K562 treated with DMSO at 1 percent for 4 hours (cell line): ENCODE results near the gene BRCA1. TPM values are rescaled to one million over a fixed set of nuclear protein-coding genes. Genes with fewer than 3 reads are reported as not detected.

Experiments
- total RNA-seq: library from RNA; unstranded; fragments of 300-600 nt; gene quantifications from 2 replicates; pipeline ENCODE4 v1.2.3, GENCODE V29; 2022; ENCODE audit not compliant: insufficient read depth

BRCA1 gene
- 35.9 and 42.0 TPM in 2 replicates for total RNA-seq

DNA sequence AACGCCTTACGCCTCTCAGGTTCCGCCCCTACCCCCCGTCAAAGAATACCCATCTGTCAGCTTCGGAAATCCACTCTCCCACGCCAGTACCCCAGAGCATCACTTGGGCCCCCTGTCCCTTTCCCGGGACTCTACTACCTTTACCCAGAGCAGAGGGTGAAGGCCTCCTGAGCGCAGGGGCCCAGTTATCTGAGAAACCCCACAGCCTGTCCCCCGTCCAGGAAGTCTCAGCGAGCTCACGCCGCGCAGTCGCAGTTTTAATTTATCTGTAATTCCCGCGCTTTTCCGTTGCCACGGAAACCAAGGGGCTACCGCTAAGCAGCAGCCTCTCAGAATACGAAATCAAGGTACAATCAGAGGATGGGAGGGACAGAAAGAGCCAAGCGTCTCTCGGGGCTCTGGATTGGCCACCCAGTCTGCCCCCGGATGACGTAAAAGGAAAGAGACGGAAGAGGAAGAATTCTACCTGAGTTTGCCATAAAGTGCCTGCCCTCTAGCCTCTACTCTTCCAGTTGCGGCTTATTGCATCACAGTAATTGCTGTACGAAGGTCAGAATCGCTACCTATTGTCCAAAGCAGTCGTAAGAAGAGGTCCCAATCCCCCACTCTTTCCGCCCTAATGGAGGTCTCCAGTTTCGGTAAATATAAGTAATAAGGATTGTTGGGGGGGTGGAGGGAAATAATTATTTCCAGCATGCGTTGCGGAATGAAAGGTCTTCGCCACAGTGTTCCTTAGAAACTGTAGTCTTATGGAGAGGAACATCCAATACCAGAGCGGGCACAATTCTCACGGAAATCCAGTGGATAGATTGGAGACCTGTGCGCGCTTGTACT, at the start of gene BRCA1:
TSS of gene BRCA1 (minus strand) at position 232 of the 834 bp plus-strand sequence. CDS start 1,268 bp downstream, outside the sequence.

DNA sequence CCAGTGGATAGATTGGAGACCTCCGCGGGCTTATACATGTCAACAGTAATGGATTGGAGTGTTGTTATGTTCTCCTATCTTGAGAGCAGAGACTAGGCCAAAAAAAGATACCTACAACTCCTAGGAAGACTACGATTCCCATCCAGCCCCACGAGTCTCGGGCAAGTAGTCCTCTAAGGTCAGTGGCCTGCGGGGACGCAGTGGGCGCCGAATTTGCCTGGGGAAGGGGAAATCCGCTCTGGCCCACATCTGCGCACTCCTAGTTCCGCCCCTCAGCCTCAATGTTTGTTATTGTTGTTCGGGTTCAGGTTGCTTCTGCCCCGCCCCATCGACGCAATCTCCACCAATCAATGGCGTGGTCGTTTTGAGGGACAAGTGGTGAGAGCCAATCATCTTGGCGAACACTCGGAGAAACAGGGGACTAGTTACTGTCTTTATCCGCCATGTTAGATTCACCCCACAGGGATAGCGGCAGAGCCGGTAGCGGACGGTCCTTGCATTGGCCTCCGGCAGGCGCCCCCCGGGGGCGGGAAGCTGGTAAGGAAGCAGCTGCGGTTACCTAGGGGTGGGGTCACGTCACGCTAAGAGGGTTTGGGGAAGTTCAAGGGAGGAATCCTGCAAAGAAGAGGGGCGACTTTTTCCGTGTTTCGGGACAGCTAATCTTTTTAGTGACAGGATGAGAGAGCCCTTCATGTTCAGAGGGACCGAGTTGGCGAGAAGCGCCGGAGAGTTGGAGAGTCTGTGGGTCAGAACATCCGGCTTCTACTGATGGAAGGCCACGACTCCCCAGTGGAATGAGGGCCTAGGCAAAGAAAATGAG, 45.8 kb upstream of the BRCA1 start, which contains the start of gene NBR1:
TSS of gene NBR1 (plus strand) at position 449 of the 820 bp plus-strand sequence. CDS start 4,586 bp downstream, outside the sequence.

DNA sequence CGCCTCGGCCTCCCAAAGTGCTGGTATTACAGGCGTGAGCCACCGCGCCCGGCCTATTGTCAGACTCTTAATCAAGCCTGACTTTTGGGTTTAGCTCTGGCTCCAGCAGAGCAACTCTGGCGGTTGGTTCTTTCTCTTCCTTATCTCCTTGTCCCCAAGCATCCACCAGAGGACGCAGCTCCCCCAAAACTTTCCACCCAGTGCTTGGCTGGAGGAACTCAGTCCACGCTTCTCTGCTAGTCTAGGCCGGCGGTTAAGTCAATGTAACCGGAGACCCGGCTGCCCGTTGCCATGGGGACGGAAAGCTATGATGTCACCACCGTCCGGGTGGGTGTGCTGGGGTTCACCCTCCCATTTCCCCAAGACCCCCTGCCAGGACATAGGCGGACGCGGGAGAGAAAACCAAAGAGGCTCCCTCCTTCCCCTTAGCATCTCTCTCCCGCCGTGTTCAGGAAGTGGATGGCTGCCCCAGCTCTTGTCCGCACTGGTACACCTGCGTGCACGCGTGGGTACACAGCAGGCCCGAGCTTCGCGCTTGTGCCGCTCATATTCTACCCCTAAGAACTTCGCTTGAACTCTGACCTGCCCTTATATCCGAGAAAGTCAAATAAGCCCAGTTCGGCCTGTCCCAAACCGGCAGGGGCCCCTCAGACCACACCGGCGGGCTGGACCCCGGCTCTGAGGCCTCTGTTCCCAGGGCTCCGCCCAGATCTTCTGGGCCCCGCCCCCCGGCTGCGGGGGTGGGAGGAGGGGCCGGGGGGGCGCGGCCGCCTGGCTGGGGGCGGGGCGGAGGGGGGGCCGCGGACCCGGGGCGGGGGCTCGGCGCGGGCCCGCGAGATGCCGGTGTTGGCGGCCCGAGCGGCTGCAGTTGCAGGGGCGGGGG, 100.5 kb downstream of the BRCA1 start, which contains the start of gene RND2:
TSS of gene RND2 (plus strand) at position 825 of the 883 bp plus-strand sequence. CDS start 117 bp downstream, outside the sequence.

DNA sequence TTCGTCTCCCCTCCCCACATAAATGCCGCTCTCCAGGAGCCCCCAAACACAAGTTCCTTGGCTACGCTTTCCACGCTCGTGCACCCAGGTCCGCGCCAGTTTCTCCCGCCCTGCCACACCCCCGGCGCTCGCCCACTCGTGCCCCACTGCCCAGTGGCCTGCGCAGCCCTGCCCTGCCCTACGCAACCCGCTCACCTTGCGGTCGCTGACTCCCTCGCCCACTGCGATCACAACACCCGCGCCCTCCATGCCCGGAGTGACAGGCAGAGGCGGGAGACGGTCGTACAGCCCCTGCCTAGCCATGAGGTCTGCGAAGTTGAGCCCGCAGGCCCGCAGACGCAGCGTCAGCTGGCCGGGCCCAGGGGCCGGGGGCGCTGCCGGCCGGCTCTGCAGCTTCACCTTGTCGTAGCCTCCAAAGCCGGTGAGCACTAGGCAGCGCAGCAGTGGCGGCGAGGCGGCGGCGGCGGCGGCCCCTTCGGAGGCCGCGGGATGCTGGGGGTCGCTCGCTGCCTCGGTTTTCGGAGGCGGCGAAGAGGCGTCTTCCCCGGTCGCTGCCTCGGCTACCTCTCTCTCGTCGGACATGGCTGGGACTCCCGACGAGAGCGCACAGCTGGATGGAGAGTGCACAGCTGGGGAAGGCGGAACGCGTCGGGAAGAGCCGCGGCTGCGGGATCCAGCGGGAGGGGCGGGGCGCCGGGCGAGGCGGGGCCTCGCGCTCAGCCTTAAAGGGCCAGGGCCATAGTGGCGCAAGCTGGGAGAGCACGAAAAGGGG, 103.2 kb downstream of the BRCA1 start, which contains the start of gene VAT1:
TSS of gene VAT1 (minus strand) at position 645 of the 772 bp plus-strand sequence. CDS start at position 582, 63 bp downstream.

DNA sequence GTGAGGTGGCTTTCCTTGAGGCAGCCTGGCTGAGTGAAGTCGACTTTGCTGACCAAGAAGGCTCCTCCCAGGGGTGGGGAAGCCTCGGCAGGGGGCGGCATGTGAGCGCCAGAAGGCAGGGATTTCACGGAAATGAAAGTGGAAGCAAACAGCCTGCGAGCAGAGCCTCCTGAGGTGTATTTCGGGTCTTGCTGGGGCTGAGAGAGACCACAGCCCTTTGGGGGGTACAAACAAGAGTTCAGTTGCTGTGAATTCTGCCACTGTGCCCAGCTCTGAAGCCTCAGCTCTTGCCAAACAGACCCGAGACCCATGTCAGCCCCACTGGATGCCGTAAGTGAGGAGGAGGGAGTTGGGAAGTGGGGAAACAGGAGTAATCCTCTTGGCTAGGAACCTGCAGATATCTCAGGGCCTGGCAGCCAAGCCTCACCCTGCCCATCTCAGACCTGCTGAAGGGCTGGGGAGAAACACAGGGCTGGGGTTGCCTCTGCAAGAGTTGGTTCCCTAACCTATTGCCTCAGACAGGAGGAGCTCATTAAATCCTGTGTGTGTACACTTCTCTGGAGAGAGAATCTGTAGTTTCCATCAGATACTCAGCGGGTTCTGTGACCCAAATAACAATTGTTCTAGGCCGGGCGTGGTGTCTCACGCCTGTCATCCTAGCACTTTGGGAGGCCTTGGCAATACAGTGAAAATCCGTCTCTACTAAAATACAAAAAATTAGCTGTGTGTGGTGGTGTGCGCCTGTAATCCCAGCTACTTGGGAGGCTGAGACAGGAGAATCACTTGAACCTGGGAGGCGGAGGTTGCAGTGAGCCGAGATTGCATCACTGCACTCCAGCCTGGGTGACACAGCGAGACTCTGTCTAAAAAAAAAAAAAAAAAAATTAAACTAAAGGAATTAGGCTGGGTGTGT, 118.3 kb downstream of the BRCA1 start, which contains the start of gene IFI35:
TSS of gene IFI35 (plus strand) at position 146 of the 913 bp plus-strand sequence. CDS start at position 310, 164 bp downstream.

DNA sequence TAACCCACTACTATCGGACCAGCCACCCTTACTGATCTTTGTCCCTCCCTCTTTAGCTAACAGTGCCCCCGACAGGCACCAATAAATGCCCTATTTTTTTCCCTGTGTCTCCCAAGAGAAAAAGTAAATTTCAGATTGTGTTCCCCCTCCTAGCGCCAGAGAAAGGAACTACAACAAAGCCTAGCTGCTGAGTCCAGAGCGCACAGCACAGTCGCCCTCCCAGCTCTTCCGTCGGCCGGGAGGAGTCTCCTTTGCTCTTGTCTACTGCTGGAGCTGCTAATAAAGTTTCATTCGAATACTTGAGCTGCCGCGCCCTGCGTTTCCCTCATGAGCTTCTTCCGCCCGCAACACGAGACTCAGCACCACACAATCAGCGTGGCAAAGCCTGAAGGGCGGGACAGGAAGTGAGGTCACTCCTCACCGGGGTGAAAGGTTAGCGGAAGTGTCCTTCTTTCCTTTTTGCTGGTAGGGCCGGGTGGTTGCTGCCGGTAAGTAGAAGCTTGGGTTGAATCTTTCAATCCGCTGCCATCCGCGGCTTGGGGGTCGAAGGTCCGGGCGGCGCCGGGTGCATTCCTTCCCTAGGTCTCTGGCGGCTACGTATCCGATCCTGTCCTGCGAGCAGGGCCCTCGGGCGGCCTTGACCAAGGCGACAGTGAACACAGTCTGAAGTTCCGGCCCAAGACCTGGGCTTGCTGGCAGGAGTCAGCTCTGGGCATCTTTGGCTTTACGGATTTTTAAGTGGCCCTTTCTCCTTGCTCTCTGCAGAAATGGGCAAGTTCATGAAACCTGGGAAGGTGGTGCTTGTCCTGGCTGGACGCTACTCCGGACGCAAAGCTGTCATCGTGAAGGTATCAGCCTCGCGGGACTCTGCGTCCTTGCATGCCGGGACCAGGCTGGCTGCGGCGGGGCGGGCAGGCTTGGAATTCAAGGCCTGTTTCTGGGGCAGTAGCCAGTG, 126.9 kb downstream of the BRCA1 start, which contains the start of gene RPL27:
TSS of gene RPL27 (plus strand) at position 436 of the 955 bp plus-strand sequence. CDS start at position 768, 332 bp downstream.

Other genes starting within 250 kb of the BRCA1 start
- gene G6PC1, start 224.6 kb downstream of the BRCA1 start, total RNA-seq: not detected in 2 replicates
- gene AARSD1, start 160.9 kb downstream of the BRCA1 start, total RNA-seq: 25.6 and 25.8 TPM in 2 replicates
- gene PTGES3L, start 145.3 kb downstream of the BRCA1 start, total RNA-seq: 3.6 and 5.7 TPM in 2 replicates
- gene RUNDC1, start 144.8 kb downstream of the BRCA1 start, total RNA-seq: 8.2 and 10.7 TPM in 2 replicates
- 5,237 and 5,369 TPM in 2 replicates for gene RPL27, start 126.9 kb downstream of the BRCA1 start, total RNA-seq
- gene IFI35, start 118.6 kb downstream of the BRCA1 start, total RNA-seq: 27.4 and 35.9 TPM in 2 replicates
- gene VAT1, start 103.0 kb downstream of the BRCA1 start, total RNA-seq: 415 and 432 TPM in 2 replicates
- gene RND2, start 100.1 kb downstream of the BRCA1 start, total RNA-seq: 2.1 and 2.3 TPM in 2 replicates
- 40.4 and 40.7 TPM in 2 replicates for gene NBR1, start 45.9 kb upstream of the BRCA1 start, total RNA-seq
- 0.23 TPM in 1 of 2 replicates, not detected in the other for gene TMEM106A, start 86.5 kb upstream of the BRCA1 start, total RNA-seq
- 2.1 TPM in 1 of 2 replicates, not detected in the other for gene CCDC200, start 103.3 kb upstream of the BRCA1 start, total RNA-seq
- not detected in 2 replicates for gene RNU2-1, start 108.6 kb upstream of the BRCA1 start, total RNA-seq